GM12878 (cell line): ENCODE data around the gene SIX1. TPM values are rescaled to one million over a fixed set of nuclear protein-coding genes. Genes with fewer than 3 reads are reported as not detected.

Experiments used
- ATAC-seq: fragments of 200-7000 bp; cut with Tn5 transposase; 3 replicates; pipeline ENCODE4 v1.9.1; 2020; ENCODE audit warnings: mild to moderate bottlenecking, moderate library complexity
- BruUV-seq: library from RNA; stranded (reverse); fragments of 400-500 nt; replicated peaks from 2 replicates; lab custom pipeline; 2021; lab: Mats Ljungman, UMichigan
- CTCF ChIA-PET: fragments of 300-600 bp; sonication (Branson Sonifier 250); formaldehyde crosslinking; extraction: SDS; loops from one replicate; lab custom pipeline; 2021; ENCODE audit warnings: inconsistent platforms; lab: Yijun Ruan, JAX
- POLR2A ChIA-PET: fragments of 350-600 bp; formaldehyde crosslinking; extraction: SDS; loops from one replicate; lab custom pipeline; 2021; ENCODE audit warnings: inconsistent platforms; lab: Charles Lee
- RAD21 ChIA-PET: fragments of 300-600 bp; sonication (Branson Sonifier 250); formaldehyde crosslinking; loops from one replicate; lab custom pipeline; 2023; ENCODE audit warnings: antibody characterized with exemption; ENCODE audit not compliant: unreplicated experiment; lab: Charles Lee
- SMC1A ChIA-PET: fragments of 300-600 bp; sonication (Branson Sonifier 250); formaldehyde crosslinking; loops from one replicate; lab custom pipeline; 2023; ENCODE audit not compliant: unreplicated experiment, uncharacterized antibody; lab: Charles Lee
- DNase-seq: peaks from one replicate; pipeline ENCODE4 v3.0.0-alpha.2; 2011; ENCODE audit warnings: low read depth, low spot score
- FAIRE-seq: peaks from 3 replicates; lab custom pipeline; 2011; peaks lifted over from hg19 to GRCh38; lab: Jason Lieb, UNC
- H2AFZ ChIP-seq: 2 replicates; pipeline ENCODE4 v1.6.0; 2011; ENCODE audit warnings: low read depth, low read length, control low read depth; ENCODE audit not compliant: control insufficient read depth
- H3K27ac ChIP-seq: 2 replicates; pipeline ENCODE4 v1.5.1; 2011; ENCODE audit warnings: control low read depth; ENCODE audit not compliant: control insufficient read depth, insufficient read depth
- H3K27me3 ChIP-seq, 2 experiments: replicated peaks in 1 of 2; 2 replicates each; pipeline versions ENCODE4 v1.6.0 to v1.6.1; 2011; ENCODE audit warnings: low read length in 1 of 2; ENCODE audit not compliant: control insufficient read depth in 2 of 2, insufficient read depth in 2 of 2
- H3K36me3 ChIP-seq, 2 experiments: 2 replicates each; pipeline ENCODE4 v1.5.1; 2011; ENCODE audit warnings: low read length in 1 of 2; ENCODE audit not compliant: control insufficient read depth in 2 of 2, insufficient read depth in 2 of 2
- H3K4me1 ChIP-seq: 2 replicates; pipeline ENCODE4 v1.6.1; 2011; ENCODE audit warnings: mild to moderate bottlenecking, low read length, moderate library complexity, mixed read lengths; ENCODE audit not compliant: control insufficient read depth, insufficient read depth
- H3K4me2 ChIP-seq: 2 replicates; pipeline ENCODE4 v1.6.0; 2011; ENCODE audit warnings: control low read depth; ENCODE audit not compliant: control insufficient read depth, insufficient read depth
- H3K4me3 ChIP-seq: fragments of 200-600 bp; sonication (generic); 2 replicates; pipeline ENCODE4 v1.5.1; 2016
- H3K79me2 ChIP-seq: 2 replicates; pipeline ENCODE4 v1.6.0; 2011; ENCODE audit warnings: low read length; ENCODE audit not compliant: control insufficient read depth, insufficient read depth
- H3K9ac ChIP-seq: 2 replicates; pipeline ENCODE4 v1.8.0; 2011; ENCODE audit warnings: low read length, control low read depth, mixed read lengths; ENCODE audit not compliant: control insufficient read depth, insufficient read depth
- H3K9me3 ChIP-seq: replicated peaks from 3 replicates; pipeline ENCODE4 v1.5.1; 2011; ENCODE audit warnings: mild to moderate bottlenecking, low read length; ENCODE audit not compliant: control insufficient read depth, insufficient read depth
- H4K20me1 ChIP-seq: 2 replicates; pipeline ENCODE4 v1.6.0; 2011; ENCODE audit not compliant: control insufficient read depth, insufficient read depth
- NBN ChIP-seq: fragments of 450-650 bp; IDR thresholded peaks from 2 replicates; pipeline ENCODE4 v1.6.1; 2016
- NFXL1 ChIP-seq: fragments of 450-650 bp; IDR thresholded peaks from 2 replicates; pipeline ENCODE4 v1.6.1; 2017; ENCODE audit warnings: antibody characterized with exemption, mild to moderate bottlenecking, borderline replicate concordance
- NR2C2 ChIP-seq: IDR thresholded peaks from 2 replicates; pipeline ENCODE4 v1.6.1; 2011; ENCODE audit warnings: borderline replicate concordance, low read depth; ENCODE audit not compliant: control insufficient read depth, insufficient read length
- NR2F1 ChIP-seq: fragments of 450-650 bp; conservative IDR thresholded peaks from 2 replicates; pipeline ENCODE4 v1.6.1; 2017; ENCODE audit warnings: mild to moderate bottlenecking
- POLR2AphosphoS5 ChIP-seq: IDR thresholded peaks from 2 replicates; pipeline ENCODE4 v1.6.1; 2011; ENCODE audit warnings: mild to moderate bottlenecking, low read length, inconsistent platforms
- SMAD5 ChIP-seq: IDR thresholded peaks from 2 replicates; pipeline ENCODE4 v1.6.1; 2016; ENCODE audit warnings: antibody characterized with exemption, low read depth
- SREBF2 ChIP-seq: IDR thresholded peaks from 2 replicates; pipeline ENCODE4 v1.6.1; 2012; ENCODE audit warnings: mild to moderate bottlenecking, low read length
- TARDBP ChIP-seq: IDR thresholded peaks from 2 replicates; pipeline ENCODE4 v1.6.1; 2016; ENCODE audit warnings: borderline replicate concordance
- ZNF217 ChIP-seq: fragments of 450-650 bp; IDR thresholded peaks from 2 replicates; pipeline ENCODE4 v1.6.1; 2017; ENCODE audit warnings: antibody characterized with exemption, mild to moderate bottlenecking
- WGBS: methylation state at CpG from one replicate; pipeline ENCODE4 v1.1.6; 2016; ENCODE audit warnings: low lambda C conversion rate; ENCODE audit not compliant: insufficient replicate concordance, insufficient coverage; ENCODE audit errors: missing lambda C conversion rate; 5-methylcytosine and 5-hydroxymethylcytosine counted together
- in situ Hi-C: fragments of 300-500 bp; cut with MboI; formaldehyde crosslinking; loops from 9 replicates; pipeline ENCODE4 v1.14.3; 2018; ENCODE audit warnings: mixed read lengths
- intact Hi-C: fragments of 100-400 bp; cut with micrococcal nuclease; formaldehyde crosslinking; loops from one replicate; pipeline ENCODE4 v1.14.2; 2022; ENCODE audit not compliant: unreplicated experiment
- polyA plus RNA-seq, 11 experiments: library from polyadenylated mRNA; depleted of rRNA in 4 of 11; unstranded in 6 of 11; stranded (reverse) in 5 of 11; fragments of >200 nt; fragmentation: Nextera tagmentation in 4 of 11; fragmentation: Illumina TruSeq in 1 of 11; extraction: Ambion mirVana in 4 of 11; extraction: Trizol in 1 of 11; gene quantifications; 1 replicate in 1 of 11; 2 replicates in 10 of 11; pipeline versions ENCODE4 v1.2.1 to v1.2.3, GENCODE V29; 2011 to 2016; ENCODE audit warnings: inconsistent platforms in 2 of 11, missing spikeins in 2 of 11, low read depth in 1 of 11
- total RNA-seq, 4 experiments: library from RNA; depleted of rRNA in 3 of 4; stranded (reverse); fragments of >200 nt in 3 of 4; fragmentation: Illumina TruSeq in 1 of 4; extraction: Trizol in 1 of 4; gene quantifications; 2 replicates each; pipeline versions ENCODE4 v1.2.1 to v1.2.3, GENCODE V29; 2013 to 2021

Gene SIX1
- total and polyA plus RNA-seq, 10 of the 15 experiments (the other 5 are each of a cell fraction or from before 2014, with no cell fraction given), result 0.03 to 0.06 (median 0.05) TPM; not detected in 5

DNA sequence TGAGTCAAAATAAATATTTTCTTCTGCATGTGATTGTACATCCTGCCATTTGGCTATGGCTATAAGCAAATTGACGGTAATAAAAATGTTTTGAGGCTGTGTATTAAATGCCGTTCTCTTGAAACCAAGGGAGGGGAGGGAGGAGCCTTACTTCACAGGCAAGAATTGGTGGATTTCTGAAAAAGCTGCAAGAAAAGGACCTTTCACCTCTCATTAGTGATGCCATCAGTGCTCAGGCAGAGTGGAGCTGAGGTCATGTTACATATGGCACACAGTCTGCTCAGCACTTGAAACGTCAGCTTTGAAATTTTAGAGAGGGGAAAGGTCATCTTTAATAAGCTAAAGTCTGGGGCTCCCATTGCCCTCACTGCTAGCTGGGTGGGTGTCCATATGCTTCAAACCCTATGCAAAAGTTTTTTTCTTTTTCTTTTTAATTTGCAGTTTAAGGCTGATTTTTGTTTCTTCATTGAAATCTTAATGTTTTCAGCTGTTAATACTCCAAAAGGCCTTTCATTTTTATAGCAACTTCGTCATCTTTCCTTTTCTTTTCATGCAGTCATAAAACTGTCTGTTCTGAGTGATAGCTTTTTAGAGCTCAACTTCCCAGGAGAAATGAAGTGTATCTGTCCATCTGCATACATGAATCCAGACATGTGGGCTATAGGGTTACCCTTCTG lies 9.8 kb upstream of the SIX1 start:
- intact Hi-C loops, result loop anchor here (5.0 kb wide), 1 partner anchor 323 kb away; the partner anchor contains the start of genes SLC38A6 and TRMT5
- Histone ChIP-seq H3K27ac (no peak overlapping the region), H3K79me2 (no peaks in the 10 kb centered on the region), H3K4me1 (peaks cover 9% of the 10 kb centered on the region), H2AFZ (no peak overlapping the region), H3K9ac (no peak overlapping the region)
- BruUV-seq, result no TSS peak
- TF ChIP-seq POLR2AphosphoS5, result no peak
- TF ChIP-seq NR2C2, result no peak
- no peak for TF ChIP-seq SMAD5
- TF ChIP-seq ZNF217, result no peak
- TF ChIP-seq NBN, result no peak
- no peak for TF ChIP-seq TARDBP
- TF ChIP-seq NFXL1, result no peak
- no peak for TF ChIP-seq NR2F1
- no peak for TF ChIP-seq SREBF2
- TF ChIP-seq, all 136 proteins: peak for 0
- Histone ChIP-seq H3K4me3 (no peak overlapping the region), H3K36me3 (no peaks in the 10 kb centered on the region), H3K4me2 (no peak overlapping the region), H4K20me1 (no peaks in the 10 kb centered on the region), H3K27me3 (peaks cover 0 to 14% of the 10 kb centered on the region in 2 experiments; a peak in 2 of 4 replicates), H3K9me3 (no peaks in the 10 kb centered on the region; the same call in 1 of the 3 replicates)
- in situ Hi-C loops, result no loop called here
- no peak for DNase-seq
- WGBS, result 62% methylated on average over 4 of the region's 4 CpGs
- SMC1A ChIA-PET, result interaction anchor here (0.6 to 1.7 kb wide), 8 partner anchors 19 to 532 kb away, joined by 3 to 11 read pairs (median 4); no protein-coding TSS in a partner anchor
- no peak for FAIRE-seq
- RAD21 ChIA-PET, result interaction anchor here (0.7 to 1.7 kb wide), 5 partner anchors 322 to 594 kb away, joined by 3 to 5 read pairs (median 4); partner anchors contain the start of genes SLC38A6 and TRMT5
- CTCF ChIA-PET, result interaction anchor here (0.6 to 1.9 kb wide), 11 partner anchors 15 to 594 kb away, joined by 3 to 6 read pairs (median 3); no protein-coding TSS in a partner anchor
- ATAC-seq, result no peak
- POLR2A ChIA-PET, result no interaction called here
